Natural killer cell (primary cell): Measurements from ENCODE around the gene NMUR1. TPM values are rescaled to one million over a fixed set of nuclear protein-coding genes. Genes with fewer than 3 reads are reported as not detected.

ENCODE experiments used
- ATAC-seq, 3 donors: fragments of 150-1000 bp in 2 of 3; fragments of 200-7000 bp in 1 of 3; cut with Tn5 transposase; 1 replicate in 1 of 3; 2 replicates in 2 of 3; pipeline ENCODE4 v1.10.0; 2021; ENCODE audit warnings: mild to moderate bottlenecking in 2 of 3, moderate library complexity in 2 of 3
- DNase-seq, 2 donors: peaks; one replicate each; pipeline versions ENCODE4 v3.0.0 to v3.0.0-alpha.2; 2013 to 2021; ENCODE audit warnings: mixed read lengths in 1 of 2
- H3K27ac ChIP-seq: one replicate; pipeline ENCODE4 v1.5.1; 2013; ENCODE audit warnings: mild to moderate bottlenecking, low read length
- H3K27me3 ChIP-seq: one replicate; pipeline ENCODE4 v1.6.1; 2013; ENCODE audit warnings: low read length; ENCODE audit not compliant: control insufficient read depth, insufficient read depth
- H3K36me3 ChIP-seq: one replicate; pipeline ENCODE4 v1.6.1; 2013; ENCODE audit warnings: low read length; ENCODE audit not compliant: control insufficient read depth, insufficient read depth
- H3K4me1 ChIP-seq: one replicate; pipeline ENCODE4 v1.6.1; 2013; ENCODE audit warnings: low read length; ENCODE audit not compliant: control insufficient read depth, insufficient read depth
- H3K4me3 ChIP-seq: one replicate; pipeline ENCODE4 v1.5.1; 2013; ENCODE audit warnings: low read length
- H3K9me3 ChIP-seq: one replicate; pipeline ENCODE4 v1.6.1; 2013; ENCODE audit warnings: low read length; ENCODE audit not compliant: control insufficient read depth, insufficient read depth
- H3K27ac Mint-ChIP-seq, 2 donors: one replicate each; pipeline ENCODE4 v1.8.0; 2022; ENCODE audit warnings: mild to moderate bottlenecking in 2 of 2, mixed read lengths in 2 of 2, moderate library complexity in 1 of 2
- H3K27me3 Mint-ChIP-seq, 2 donors: one replicate each; pipeline ENCODE4 v1.8.0; 2022; ENCODE audit warnings: low read depth in 2 of 2, mixed read lengths in 2 of 2
- H3K36me3 Mint-ChIP-seq: one replicate; pipeline ENCODE4 v1.8.0; 2022; ENCODE audit warnings: mixed read lengths
- H3K4me1 Mint-ChIP-seq, 2 donors: one replicate each; pipeline ENCODE4 v1.8.0; 2022; ENCODE audit warnings: mixed read lengths in 2 of 2
- H3K4me3 Mint-ChIP-seq: one replicate; pipeline ENCODE4 v1.8.0; 2022; ENCODE audit warnings: mild to moderate bottlenecking, moderate library complexity, mixed read lengths
- H3K9me3 Mint-ChIP-seq, 2 donors: one replicate each; pipeline ENCODE4 v1.8.0; 2022; ENCODE audit warnings: mixed read lengths in 2 of 2
- CTCF ChIP-seq: fragments of 200-600 bp; IDR thresholded peaks from one replicate; pipeline ENCODE4 v1.8.0; 2022; ENCODE audit warnings: antibody characterized with exemption
- WGBS: methylation state at CpG from one replicate; pipeline ENCODE4 v1.1.7; 2013; ENCODE audit warnings: missing lambda C conversion rate; ENCODE audit not compliant: insufficient coverage; 5-methylcytosine and 5-hydroxymethylcytosine counted together
- intact Hi-C: fragments of 100-400 bp; cut with micrococcal nuclease; formaldehyde crosslinking; loops from one replicate; pipeline ENCODE4 v1.14.2; 2022
- total RNA-seq, 4 donors: library from RNA; stranded (reverse); fragments of 120-200 nt in 1 of 4; gene quantifications; one replicate each; pipeline versions ENCODE4 v1.2.3 to v1.2.4, GENCODE V29; 2013 to 2022

The NMUR1 gene
- total RNA-seq, 3 donors from 2014 or later (not counting 1 experiment from before 2014, with no cell fraction given): 67.4 to 103 (median 80.2) TPM

- WGBS: 2% methylated on average over 87 of the region's 87 CpGs
- Histone ChIP-seq H3K4me3 (peak overlapping the region; percentile 78), H3K4me1 (peaks cover 10% of the 10 kb centered on the region), H3K9me3 (no peaks in the 10 kb centered on the region), H3K27ac (peak overlapping the region; percentile 98), H3K36me3 (peaks cover under 1% of the 10 kb centered on the region), H3K27me3 (no peaks in the 10 kb centered on the region)
- Mint-ChIP-seq H3K4me3 (peak overlapping the region; percentile 91), H3K4me1 (peaks cover 16 to 19% of the 10 kb centered on the region in 2 donors), H3K27ac (peak overlapping the region; percentile 98 to 99), H3K36me3 (no peaks in the 10 kb centered on the region), H3K9me3 (no peaks in the 10 kb centered on the region), H3K27me3 (no peaks in the 10 kb centered on the region)
- DNase-seq (peak; percentile 97 to 99), ATAC-seq (peak; percentile 96 to 99 (median 96))
- no peak for TF ChIP-seq CTCF
- intact Hi-C loops: loop anchor here (1.0 to 5.0 kb wide), 3 partner anchors 50 to 193 kb away; partner anchors contain the start of genes NCL and PTMA
These were observed 15.9 kb downstream of the NMUR1 start for GRCh38 chr2:231514225-231514950.

GRCh38 chr2:231513746-231514224 is 16.5 kb downstream of the NMUR1 start:
- DNase-seq (no peak), ATAC-seq (no peak)
- no peak for TF ChIP-seq CTCF
- Histone ChIP-seq H3K36me3 (no peaks in the 10 kb centered on the region), H3K27ac (peak overlapping the region; percentile 98), H3K4me1 (peaks cover 10% of the 10 kb centered on the region), H3K9me3 (no peaks in the 10 kb centered on the region), H3K27me3 (no peaks in the 10 kb centered on the region), H3K4me3 (peak overlapping the region; percentile 64)
- H3K36me3 Mint-ChIP-seq: no peaks in the 10 kb centered on the region
- intact Hi-C loops: loop anchor here (1.0 to 5.0 kb wide), 3 partner anchors 49 to 194 kb away; partner anchors contain the start of genes NCL and PTMA
- WGBS: 13% methylated on average over 5 of the region's 7 CpGs
- no peaks in the 10 kb centered on the region for H3K27me3 Mint-ChIP-seq
- H3K4me3 Mint-ChIP-seq: peak overlapping the region; percentile 91
- peak overlapping the region; percentile 98 to 99 for H3K27ac Mint-ChIP-seq
- peaks cover 16% of the 10 kb centered on the region in 2 donors for H3K4me1 Mint-ChIP-seq
- no peaks in the 10 kb centered on the region for H3K9me3 Mint-ChIP-seq

GRCh38 chr2:231512222-231512621 is 18.0 kb downstream of the NMUR1 start:
- TF ChIP-seq CTCF: no peak
- ATAC-seq (no peak), DNase-seq (no peak)
- no peaks in the 10 kb centered on the region for H3K9me3 Mint-ChIP-seq
- WGBS: 96% methylated on average over 5 of the region's 5 CpGs
- H3K9me3 ChIP-seq: no peaks in the 10 kb centered on the region
- no peaks in the 10 kb centered on the region for H3K27me3 ChIP-seq
- H3K4me1 Mint-ChIP-seq: peaks cover 6 to 12% of the 10 kb centered on the region in 2 donors
- intact Hi-C loops: loop anchor here (5.0 kb wide), 1 partner anchor 195 kb away; the partner anchor contains the start of gene PTMA
- H3K4me3 ChIP-seq: no peak overlapping the region
- peaks cover 10% of the 10 kb centered on the region for H3K4me1 ChIP-seq
- H3K4me3 Mint-ChIP-seq: no peak overlapping the region
- no peaks in the 10 kb centered on the region for H3K27me3 Mint-ChIP-seq
- H3K36me3 ChIP-seq: no peaks in the 10 kb centered on the region
- peak overlapping the region; percentile 44 to 98 for H3K27ac Mint-ChIP-seq
- no peaks in the 10 kb centered on the region for H3K36me3 Mint-ChIP-seq
- no peak overlapping the region for H3K27ac ChIP-seq
